ENCODE measurements around the gene SLC2A1. TPM values are rescaled to one million over a fixed set of nuclear protein-coding genes. Genes with fewer than 3 reads are reported as not detected.

The SLC2A1 gene
- total and polyA plus RNA-seq, 2 of the 13 experiments (the other 11 are each of a cell fraction or from before 2014, with no cell fraction given), result 125 to 423 TPM

- TF ChIP-seq ZBTB44 (CRISPR knock-in tag; IDR thresholded peaks at IDR 0.05) (no peak), ZFP82 (CRISPR knock-in tag; IDR thresholded peaks at IDR 0.05; ENCODE audit: borderline replicate concordance) (no peak), HNRNPH1 (optimal IDR thresholded peaks at IDR 0.05; ENCODE audit: low read depth, low read length) (no peak), HNRNPL (IDR thresholded peaks at IDR 0.05; ENCODE audit: low read depth, low read length) (peak; percentile 90), RORA (CRISPR knock-in tag; IDR thresholded peaks at IDR 0.05) (no peak), ZNF768 (CRISPR knock-in tag; IDR thresholded peaks at IDR 0.05) (no peak), HNRNPK (IDR thresholded peaks at IDR 0.05; ENCODE audit: low read depth, low read length, poor library complexity, severe bottlenecking) (no peak), ZC3H13 (CRISPR knock-in tag; IDR thresholded peaks at IDR 0.05) (0 out of 2 replicates have a peak, but pooled peaks have one; percentile 18), ZNF713 (CRISPR knock-in tag; IDR thresholded peaks at IDR 0.05) (no peak), ZNF224 (CRISPR knock-in tag; IDR thresholded peaks at IDR 0.05) (no peak), ZNF343 (CRISPR knock-in tag; IDR thresholded peaks at IDR 0.05) (no peak), ZNF570 (CRISPR knock-in tag; IDR thresholded peaks at IDR 0.05; ENCODE audit: borderline replicate concordance) (no peak), ZSCAN21 (CRISPR knock-in tag; IDR thresholded peaks at IDR 0.05; ENCODE audit: borderline replicate concordance) (no peak), ZSCAN5A (CRISPR knock-in tag; IDR thresholded peaks at IDR 0.05; ENCODE audit: borderline replicate concordance) (no peak), ZNF878 (CRISPR knock-in tag; IDR thresholded peaks at IDR 0.05) (no peak), TSC22D2 (CRISPR knock-in tag; IDR thresholded peaks at IDR 0.05; ENCODE audit: borderline replicate concordance) (no peak), ZNF530 (CRISPR knock-in tag; IDR thresholded peaks at IDR 0.05; ENCODE audit: low read depth) (no peak)
- TF ChIP-seq, protein P1, sequence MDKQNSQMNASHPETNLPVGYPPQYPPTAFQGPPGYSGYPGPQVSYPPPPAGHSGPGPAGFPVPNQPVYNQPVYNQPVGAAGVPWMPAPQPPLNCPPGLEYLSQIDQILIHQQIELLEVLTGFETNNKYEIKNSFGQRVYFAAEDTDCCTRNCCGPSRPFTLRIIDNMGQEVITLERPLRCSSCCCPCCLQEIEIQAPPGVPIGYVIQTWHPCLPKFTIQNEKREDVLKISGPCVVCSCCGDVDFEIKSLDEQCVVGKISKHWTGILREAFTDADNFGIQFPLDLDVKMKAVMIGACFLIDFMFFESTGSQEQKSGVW (CRISPR knock-in tag; IDR thresholded peaks at IDR 0.05; ENCODE audit: borderline replicate concordance), result no peak
- TF ChIP-seq, protein P2, sequence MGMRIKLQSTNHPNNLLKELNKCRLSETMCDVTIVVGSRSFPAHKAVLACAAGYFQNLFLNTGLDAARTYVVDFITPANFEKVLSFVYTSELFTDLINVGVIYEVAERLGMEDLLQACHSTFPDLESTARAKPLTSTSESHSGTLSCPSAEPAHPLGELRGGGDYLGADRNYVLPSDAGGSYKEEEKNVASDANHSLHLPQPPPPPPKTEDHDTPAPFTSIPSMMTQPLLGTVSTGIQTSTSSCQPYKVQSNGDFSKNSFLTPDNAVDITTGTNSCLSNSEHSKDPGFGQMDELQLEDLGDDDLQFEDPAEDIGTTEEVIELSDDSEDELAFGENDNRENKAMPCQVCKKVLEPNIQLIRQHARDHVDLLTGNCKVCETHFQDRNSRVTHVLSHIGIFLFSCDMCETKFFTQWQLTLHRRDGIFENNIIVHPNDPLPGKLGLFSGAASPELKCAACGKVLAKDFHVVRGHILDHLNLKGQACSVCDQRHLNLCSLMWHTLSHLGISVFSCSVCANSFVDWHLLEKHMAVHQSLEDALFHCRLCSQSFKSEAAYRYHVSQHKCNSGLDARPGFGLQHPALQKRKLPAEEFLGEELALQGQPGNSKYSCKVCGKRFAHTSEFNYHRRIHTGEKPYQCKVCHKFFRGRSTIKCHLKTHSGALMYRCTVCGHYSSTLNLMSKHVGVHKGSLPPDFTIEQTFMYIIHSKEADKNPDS (CRISPR knock-in tag; IDR thresholded peaks at IDR 0.05), result no peak
- TF ChIP-seq, protein P3, sequence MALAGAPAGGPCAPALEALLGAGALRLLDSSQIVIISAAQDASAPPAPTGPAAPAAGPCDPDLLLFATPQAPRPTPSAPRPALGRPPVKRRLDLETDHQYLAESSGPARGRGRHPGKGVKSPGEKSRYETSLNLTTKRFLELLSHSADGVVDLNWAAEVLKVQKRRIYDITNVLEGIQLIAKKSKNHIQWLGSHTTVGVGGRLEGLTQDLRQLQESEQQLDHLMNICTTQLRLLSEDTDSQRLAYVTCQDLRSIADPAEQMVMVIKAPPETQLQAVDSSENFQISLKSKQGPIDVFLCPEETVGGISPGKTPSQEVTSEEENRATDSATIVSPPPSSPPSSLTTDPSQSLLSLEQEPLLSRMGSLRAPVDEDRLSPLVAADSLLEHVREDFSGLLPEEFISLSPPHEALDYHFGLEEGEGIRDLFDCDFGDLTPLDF (CRISPR knock-in tag; IDR thresholded peaks at IDR 0.05), result no peak
Measured at GRCh38 chr1:42930178-42931107, 28.2 kb downstream of the SLC2A1 start (continued).
